Activated CD8-positive, alpha-beta T cell treated with anti-CD3 and anti-CD28 coated beads for 36 hours (primary cell): ENCODE results near the gene ANKS1B. TPM values are rescaled to one million over a fixed set of nuclear protein-coding genes. Genes with fewer than 3 reads are reported as not detected.

Source experiments
- ATAC-seq: fragments of 200-7000 bp; cut with Tn5 transposase; one replicate; pipeline ENCODE4 v1.10.0; 2021; ENCODE audit warnings: mild to moderate bottlenecking, moderate library complexity
- CTCF ChIA-PET: fragments of 350-600 bp; sonication (Branson Sonifier 250); formaldehyde crosslinking; loops from one replicate; lab custom pipeline; 2021; ENCODE audit warnings: antibody characterized with exemption; lab: Charles Lee
- POLR2A ChIA-PET: fragments of 350-600 bp; sonication (Branson Sonifier 250); formaldehyde crosslinking; loops from one replicate; lab custom pipeline; 2021; ENCODE audit warnings: antibody characterized with exemption; lab: Charles Lee
- DNase-seq: peaks from one replicate; pipeline ENCODE4 v3.0.0-alpha.2; 2020
- H3K27ac Mint-ChIP-seq: one replicate; pipeline ENCODE4 v1.8.0; 2021; ENCODE audit warnings: mild to moderate bottlenecking, mixed read lengths
- H3K27me3 Mint-ChIP-seq: one replicate; pipeline ENCODE4 v1.8.0; 2021; ENCODE audit warnings: mixed read lengths
- H3K36me3 Mint-ChIP-seq: one replicate; pipeline ENCODE4 v1.8.0; 2021; ENCODE audit warnings: low read depth, mixed read lengths
- H3K4me1 Mint-ChIP-seq: one replicate; pipeline ENCODE4 v1.8.0; 2021; ENCODE audit warnings: low read depth, mixed read lengths
- H3K4me3 Mint-ChIP-seq: one replicate; pipeline ENCODE4 v1.8.0; 2021; ENCODE audit warnings: mild to moderate bottlenecking, moderate library complexity, mixed read lengths
- H3K9me3 Mint-ChIP-seq: one replicate; pipeline ENCODE4 v1.8.0; 2021; ENCODE audit warnings: mixed read lengths
- intact Hi-C: fragments of 100-400 bp; cut with micrococcal nuclease; formaldehyde crosslinking; loops from one replicate; pipeline ENCODE4 v1.10.0; 2022
- total RNA-seq, 2 experiments: library from RNA; stranded (reverse); gene quantifications; one replicate each; pipeline ENCODE4 v1.2.3, GENCODE V29; 2021
- TF ChIP-seq, protein P1 (sequence below): fragments of 200-600 bp; IDR thresholded peaks from one replicate; pipeline ENCODE4 v1.8.0; 2022; ENCODE audit warnings: antibody characterized with exemption, mild to moderate bottlenecking

ANKS1B gene
- total RNA-seq, 2 experiments from 2014 or later, result 0.54 TPM; not detected in 1

- Mint-ChIP-seq H3K36me3 (no peaks in the 10 kb centered on the region), H3K9me3 (peaks cover 1% of the 10 kb centered on the region), H3K4me3 (no peak overlapping the region), H3K4me1 (no peaks in the 10 kb centered on the region), H3K27ac (no peak overlapping the region), H3K27me3 (no peaks in the 10 kb centered on the region)
- TF ChIP-seq, protein P1, sequence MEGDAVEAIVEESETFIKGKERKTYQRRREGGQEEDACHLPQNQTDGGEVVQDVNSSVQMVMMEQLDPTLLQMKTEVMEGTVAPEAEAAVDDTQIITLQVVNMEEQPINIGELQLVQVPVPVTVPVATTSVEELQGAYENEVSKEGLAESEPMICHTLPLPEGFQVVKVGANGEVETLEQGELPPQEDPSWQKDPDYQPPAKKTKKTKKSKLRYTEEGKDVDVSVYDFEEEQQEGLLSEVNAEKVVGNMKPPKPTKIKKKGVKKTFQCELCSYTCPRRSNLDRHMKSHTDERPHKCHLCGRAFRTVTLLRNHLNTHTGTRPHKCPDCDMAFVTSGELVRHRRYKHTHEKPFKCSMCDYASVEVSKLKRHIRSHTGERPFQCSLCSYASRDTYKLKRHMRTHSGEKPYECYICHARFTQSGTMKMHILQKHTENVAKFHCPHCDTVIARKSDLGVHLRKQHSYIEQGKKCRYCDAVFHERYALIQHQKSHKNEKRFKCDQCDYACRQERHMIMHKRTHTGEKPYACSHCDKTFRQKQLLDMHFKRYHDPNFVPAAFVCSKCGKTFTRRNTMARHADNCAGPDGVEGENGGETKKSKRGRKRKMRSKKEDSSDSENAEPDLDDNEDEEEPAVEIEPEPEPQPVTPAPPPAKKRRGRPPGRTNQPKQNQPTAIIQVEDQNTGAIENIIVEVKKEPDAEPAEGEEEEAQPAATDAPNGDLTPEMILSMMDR, result no peak
- no peak for DNase-seq
- ATAC-seq, result no peak
- CTCF ChIA-PET, result no interaction called here
- intact Hi-C loops, result no loop called here
- POLR2A ChIA-PET, result no interaction called here
Observed at GRCh38 chr12:99097171-99097570, 887.6 kb downstream of the ANKS1B start.

DNA sequence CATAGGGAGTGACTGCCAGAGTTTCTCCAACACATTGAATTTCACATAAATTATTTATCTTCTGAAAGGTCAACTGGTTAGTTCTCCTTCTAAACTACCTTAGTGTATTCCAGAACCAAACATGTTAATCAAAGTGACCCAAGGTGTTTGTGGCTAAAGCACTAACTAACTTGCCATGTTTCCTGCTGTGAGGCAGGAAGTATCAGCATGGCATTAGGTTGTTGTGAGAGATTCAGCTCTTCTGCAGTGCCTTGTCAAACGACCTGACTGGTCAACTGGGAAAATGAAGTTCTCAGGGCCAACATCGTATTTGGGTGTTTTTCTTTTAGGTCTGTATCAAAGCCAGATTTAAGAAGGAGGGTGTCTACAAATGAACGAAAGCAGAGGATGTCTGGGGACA lies 891.6 kb downstream of the ANKS1B start:
- TF ChIP-seq, protein P1, result no peak
- no peak for ATAC-seq

DNA sequence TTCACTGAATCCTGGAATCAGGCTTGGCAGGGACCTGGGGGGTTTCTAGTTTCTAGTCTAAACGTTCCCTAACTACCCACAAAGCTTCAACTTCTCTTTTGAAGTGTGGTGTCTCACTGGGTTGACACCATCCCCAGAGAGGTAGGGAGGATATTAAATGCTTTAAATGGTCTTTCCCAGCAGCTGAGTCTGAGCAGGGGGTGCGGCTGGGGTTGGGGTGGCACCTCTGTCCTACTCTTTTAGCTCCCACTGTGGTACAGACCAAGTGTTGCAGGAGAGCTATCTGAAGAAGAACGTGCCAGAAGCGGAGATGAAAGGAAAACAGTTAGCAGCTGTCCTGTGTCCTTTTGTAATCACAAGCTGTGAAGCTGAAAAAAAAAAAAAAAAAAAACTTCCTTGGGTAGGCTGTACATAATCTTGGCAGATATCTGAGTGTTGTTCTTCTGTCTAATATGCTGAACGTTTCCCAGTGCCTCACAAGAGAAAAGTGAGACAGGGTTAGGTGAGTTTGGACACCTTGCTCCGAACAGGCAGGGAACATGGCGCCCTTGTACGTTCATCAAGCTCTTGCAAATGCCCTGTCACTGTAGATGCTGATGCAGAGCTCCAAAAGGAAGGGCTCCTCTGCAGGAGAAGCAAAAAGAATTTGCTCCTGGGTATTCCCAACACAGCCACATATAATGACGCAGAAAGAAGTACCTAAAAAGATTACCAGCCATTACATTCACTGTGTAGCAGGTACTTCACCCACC lies 892.5 kb downstream of the ANKS1B start:
- intact Hi-C loops, result no loop called here
- DNase-seq (no peak), ATAC-seq (no peak)
- TF ChIP-seq, protein P1, result no peak
- no peak overlapping the region for H3K27ac Mint-ChIP-seq
- no peak overlapping the region for H3K4me3 Mint-ChIP-seq
- H3K27me3 Mint-ChIP-seq, result no peaks in the 10 kb centered on the region
- peaks cover 1% of the 10 kb centered on the region for H3K9me3 Mint-ChIP-seq
- POLR2A ChIA-PET, result no interaction called here
- H3K36me3 Mint-ChIP-seq, result no peaks in the 10 kb centered on the region
- CTCF ChIA-PET, result interaction anchor here (1.5 kb wide), 1 partner anchor 8 kb away, joined by 3 read pairs; no protein-coding TSS in a partner anchor
- H3K4me1 Mint-ChIP-seq, result no peaks in the 10 kb centered on the region

More for the DNA sequence above, 891.6 kb downstream of the ANKS1B start:
- Mint-ChIP-seq H3K36me3 (no peaks in the 10 kb centered on the region), H3K27ac (no peak overlapping the region), H3K9me3 (peaks cover 1% of the 10 kb centered on the region), H3K4me3 (no peak overlapping the region), H3K4me1 (no peaks in the 10 kb centered on the region), H3K27me3 (no peaks in the 10 kb centered on the region)
- intact Hi-C loops, result no loop called here
- POLR2A ChIA-PET, result interaction anchor here (0.7 kb wide), 1 partner anchor 128 kb away, joined by 3 read pairs; no protein-coding TSS in a partner anchor
- CTCF ChIA-PET, result no interaction called here
- no peak for DNase-seq

DNA sequence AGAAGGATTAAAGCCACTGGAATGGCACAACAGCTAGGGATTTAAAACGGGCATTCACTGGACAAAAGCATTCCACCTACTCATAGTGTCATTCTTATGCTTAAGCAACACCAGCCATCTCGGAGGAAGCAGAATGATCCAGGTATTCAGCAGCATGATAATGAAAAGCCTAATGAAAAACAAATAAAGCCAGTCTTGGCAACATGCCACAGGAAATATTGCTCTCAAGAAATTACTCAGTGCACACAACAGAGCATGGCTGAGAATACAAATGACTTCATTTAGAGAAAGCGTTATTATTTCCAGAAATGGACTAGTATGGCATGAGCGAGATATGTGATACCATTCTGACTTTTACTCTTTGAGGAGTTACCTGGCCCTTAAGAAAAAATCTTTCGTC lies 897.5 kb downstream of the ANKS1B start:
- CTCF ChIA-PET, result no interaction called here
- H3K27me3 Mint-ChIP-seq, result no peaks in the 10 kb centered on the region
- H3K9me3 Mint-ChIP-seq, result no peaks in the 10 kb centered on the region
- H3K27ac Mint-ChIP-seq, result no peak overlapping the region
- TF ChIP-seq, protein P1, result no peak
- no peak for DNase-seq
- no peak for ATAC-seq
- no peak overlapping the region for H3K4me3 Mint-ChIP-seq
- POLR2A ChIA-PET, result no interaction called here
- intact Hi-C loops, result no loop called here
- H3K4me1 Mint-ChIP-seq, result no peaks in the 10 kb centered on the region
- no peaks in the 10 kb centered on the region for H3K36me3 Mint-ChIP-seq

- ATAC-seq (no peak), DNase-seq (no peak)
- Mint-ChIP-seq H3K4me1 (no peaks in the 10 kb centered on the region), H3K27ac (no peak overlapping the region), H3K36me3 (no peaks in the 10 kb centered on the region), H3K4me3 (no peak overlapping the region), H3K9me3 (no peaks in the 10 kb centered on the region), H3K27me3 (no peaks in the 10 kb centered on the region)
- POLR2A ChIA-PET, result no interaction called here
- CTCF ChIA-PET, result no interaction called here
- TF ChIP-seq, protein P1, result no peak
- intact Hi-C loops, result no loop called here
Observed at GRCh38 chr12:99079811-99080210, 904.9 kb downstream of the ANKS1B start.
